GM12874 (cell line): ENCODE results near the gene ITGB1BP1.

ENCODE experiments used
- CTCF ChIP-seq: IDR thresholded peaks from 2 replicates; pipeline ENCODE4 v1.5.1; 2011; ENCODE audit warnings: low read depth, mild to moderate bottlenecking, control low read depth, low read length, moderate library complexity; ENCODE audit not compliant: insufficient read depth

ITGB1BP1 gene, protein sequence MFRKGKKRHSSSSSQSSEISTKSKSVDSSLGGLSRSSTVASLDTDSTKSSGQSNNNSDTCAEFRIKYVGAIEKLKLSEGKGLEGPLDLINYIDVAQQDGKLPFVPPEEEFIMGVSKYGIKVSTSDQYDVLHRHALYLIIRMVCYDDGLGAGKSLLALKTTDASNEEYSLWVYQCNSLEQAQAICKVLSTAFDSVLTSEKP

GRCh38 chr2:9423100-9423921 is at the start of gene ITGB1BP1, which contains the start of gene CPSF3:
Gene ITGB1BP1, minus strand, starts transcription at chr2:9423528. Its CDS starts 4,831 bp downstream, at chr2:9418697.
Gene CPSF3, plus strand, starts transcription at chr2:9423654. Its CDS starts 120 bp downstream, at chr2:9423774.
- no peak for TF ChIP-seq CTCF

- TF ChIP-seq CTCF = no peak
Observed at GRCh38 chr2:9472511-9472910, 49.2 kb upstream of the ITGB1BP1 start.

GRCh38 chr2:9471206-9471605 is 47.9 kb upstream of the ITGB1BP1 start:
- no peak for TF ChIP-seq CTCF

DNA sequence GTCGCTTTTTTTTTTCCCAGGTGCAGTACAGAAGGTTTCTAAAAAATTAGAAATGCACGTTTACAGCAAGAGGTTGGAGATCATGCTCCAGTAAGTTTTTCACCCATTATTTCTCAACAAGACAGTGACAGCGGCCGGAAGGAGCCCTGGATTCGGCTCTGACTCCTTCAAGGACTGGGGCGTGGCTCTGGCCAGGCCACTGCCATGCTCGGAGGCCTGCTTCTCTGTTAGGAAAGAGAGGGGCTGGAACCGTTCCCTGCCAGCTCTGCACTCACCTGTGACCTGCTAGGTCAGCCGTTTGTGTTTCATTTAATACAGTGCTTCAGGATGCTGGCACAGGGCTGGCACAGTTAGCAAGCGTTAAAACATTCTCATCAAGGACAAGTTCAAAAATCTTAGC is 44.4 kb upstream of the ITGB1BP1 start:
- no peak for TF ChIP-seq CTCF

DNA sequence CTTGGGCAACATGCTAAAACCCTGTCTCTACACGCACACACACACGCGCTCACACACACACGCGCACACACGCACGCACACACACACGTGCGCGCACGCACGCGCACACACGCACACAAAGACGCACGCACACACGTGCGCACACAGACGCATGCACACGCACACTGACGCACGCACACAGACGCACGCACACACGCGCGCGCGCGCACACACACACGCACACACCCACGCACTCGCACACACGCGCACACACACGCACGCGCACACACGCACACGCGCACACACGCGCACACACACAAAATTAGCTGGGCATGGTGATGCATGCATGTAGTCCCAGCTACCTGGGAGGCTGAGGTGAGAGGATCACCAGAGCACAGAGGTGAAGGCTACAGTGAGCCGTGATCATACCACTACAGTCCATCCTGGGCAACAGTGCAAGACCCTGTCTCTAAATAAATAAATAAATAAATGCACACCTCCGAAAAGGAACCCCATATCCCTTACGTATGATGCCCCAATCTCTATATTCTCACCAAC is 42.9 kb upstream of the ITGB1BP1 start:
- TF ChIP-seq CTCF = no peak

DNA sequence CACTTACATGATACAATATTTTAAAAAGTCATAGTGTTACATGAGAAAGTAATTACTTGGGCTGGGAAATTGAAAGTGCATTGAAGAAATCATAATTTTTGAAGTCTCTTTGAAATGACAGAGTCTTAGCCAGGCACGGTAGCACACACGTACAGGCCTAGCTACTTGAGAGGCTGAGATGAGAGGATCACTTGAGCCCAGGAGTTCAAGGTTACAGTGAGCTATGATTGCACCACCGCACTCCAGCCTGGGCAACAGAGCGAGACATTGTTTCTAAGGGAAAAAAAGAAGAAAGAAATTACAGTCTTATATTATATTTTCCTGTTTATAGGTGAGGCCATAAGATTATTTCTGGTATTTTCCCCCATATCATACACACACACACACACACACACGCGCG is 41.8 kb upstream of the ITGB1BP1 start:
- TF ChIP-seq CTCF = no peak

- no peak for TF ChIP-seq CTCF
Observed at GRCh38 chr2:9463698-9464034, 40.3 kb upstream of the ITGB1BP1 start.
